Activated naive CD4-positive, alpha-beta T cell (primary cell): ENCODE results near the gene DEFB131A.
"Not testable (repeated sequence)": the region's sequence is repeated elsewhere in the genome, so short reads cannot be mapped to it uniquely, and the experiment has no call there.

Source experiments
- DNase-seq, 4 experiments: peaks; one replicate each; lab custom pipeline; 2025; lab: John Stamatoyannopoulos, UW

The DEFB131A gene

GRCh38 chr4:9444114-9444513, at the start of gene DEFB131A:
Gene DEFB131A, plus strand, starts transcription at chr4:9444414. Its CDS starts 120 bp downstream, at chr4:9444534.
- not testable (repeated sequence) for DNase-seq

DNA sequence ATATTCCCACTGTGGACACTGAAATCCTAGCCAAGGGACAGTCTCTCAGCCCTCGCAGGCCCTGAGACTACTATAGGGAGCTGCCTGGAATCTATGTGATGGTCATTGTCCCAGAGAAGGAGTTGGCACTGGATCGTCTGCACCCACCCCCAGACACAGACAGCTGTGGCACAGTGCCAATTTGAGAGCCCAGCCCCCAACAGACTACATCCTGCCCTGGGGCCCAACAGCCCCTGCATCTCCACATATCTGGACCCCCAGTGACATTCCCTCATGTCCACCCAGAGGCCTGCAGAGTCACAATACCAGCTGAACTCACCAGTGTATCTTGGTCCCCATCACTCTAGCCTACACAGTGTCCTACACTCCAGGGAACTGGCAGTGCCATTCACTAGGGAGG, 38.4 kb upstream of the DEFB131A start:
- DNase-seq, result not testable (repeated sequence)

DNA sequence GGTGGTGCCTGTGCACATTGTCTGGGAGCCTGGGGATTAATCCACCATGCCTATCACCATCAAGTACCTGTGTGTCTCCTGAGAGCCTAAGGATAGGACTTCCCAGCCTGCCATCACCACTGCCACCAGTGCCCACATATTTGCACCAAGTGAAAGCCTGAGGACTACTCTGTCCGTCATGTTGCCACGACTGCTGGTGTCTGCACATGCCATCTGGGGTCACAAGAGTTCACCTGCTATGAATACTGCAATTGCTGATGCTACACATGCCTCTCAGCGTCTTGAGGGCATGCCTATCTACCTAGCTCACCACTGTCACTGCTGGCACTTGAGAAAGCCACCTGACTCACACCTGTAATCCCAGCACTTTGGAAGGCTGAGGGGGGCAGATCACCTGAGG, 37.7 kb upstream of the DEFB131A start:
- not testable (repeated sequence) for DNase-seq

GRCh38 chr4:9409793-9410192, 34.4 kb upstream of the DEFB131A start:
- DNase-seq, result no peak

- DNase-seq, result not testable (repeated sequence)
Observed at GRCh38 chr4:9421884-9422455, 22.2 kb upstream of the DEFB131A start.

GRCh38 chr4:9425916-9426315, 18.3 kb upstream of the DEFB131A start:
- DNase-seq, result not testable (repeated sequence)

DNA sequence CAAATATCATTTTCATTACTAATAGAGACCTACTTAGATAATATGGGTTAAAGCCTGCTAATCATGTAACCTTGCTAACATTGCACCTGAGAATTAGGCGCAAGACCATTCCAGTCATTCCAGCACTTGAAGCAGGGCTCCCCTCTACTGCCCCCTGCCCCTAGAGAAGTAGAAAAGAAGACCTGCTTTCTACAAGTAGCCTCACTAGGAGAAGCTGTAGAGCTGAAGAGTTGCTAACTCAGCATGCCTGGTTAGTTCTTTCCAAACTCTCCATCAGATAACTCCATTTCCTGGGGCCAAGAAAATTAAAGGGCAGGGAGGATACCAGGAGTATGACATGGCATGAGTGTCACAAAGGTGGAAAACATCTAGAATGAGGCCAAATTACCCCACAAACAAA, 14.2 kb upstream of the DEFB131A start:
- not testable (repeated sequence) for DNase-seq

DNA sequence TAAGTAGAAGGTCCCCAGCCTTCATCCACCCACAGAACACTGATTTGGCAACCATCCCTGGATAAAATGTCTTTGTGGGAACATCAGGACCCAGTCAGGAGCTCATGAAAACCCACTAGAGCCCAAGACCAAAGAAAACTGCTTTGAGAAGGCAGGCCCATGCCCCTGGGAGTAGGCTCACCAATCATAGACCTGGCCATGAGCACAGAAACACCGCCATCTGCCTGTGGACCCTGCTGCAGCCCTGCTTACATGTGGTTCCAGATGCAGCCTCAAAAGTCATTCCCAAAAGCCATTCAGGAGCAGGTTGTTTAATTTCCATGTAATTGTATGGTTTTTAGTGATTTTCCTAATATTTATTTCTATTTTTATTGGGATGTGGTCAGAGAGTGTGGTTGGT, 10.9 kb upstream of the DEFB131A start:
- not testable (repeated sequence) for DNase-seq

DNA sequence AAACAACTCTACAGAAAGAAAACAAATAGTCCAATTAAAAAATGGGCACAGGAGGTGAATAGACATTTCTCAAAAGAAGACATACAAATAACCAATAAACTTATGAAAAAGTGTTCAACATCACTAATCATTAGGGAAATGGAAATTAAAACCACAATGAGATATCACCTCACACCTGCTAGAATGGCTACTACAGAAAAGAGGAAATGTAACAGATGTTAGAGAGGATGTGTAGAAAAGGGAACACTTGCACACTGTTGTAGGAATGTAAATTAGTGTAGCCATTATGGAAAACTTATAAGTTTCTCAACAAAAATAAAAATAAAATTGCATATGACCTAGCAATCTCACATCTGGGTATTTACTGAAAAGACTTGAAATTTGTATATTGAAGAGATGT, 7.5 kb upstream of the DEFB131A start:
- DNase-seq, result not testable (repeated sequence)

- DNase-seq, result not testable (repeated sequence)
Observed at GRCh38 chr4:9442355-9442754, 1.9 kb upstream of the DEFB131A start.

- DNase-seq, result not testable (repeated sequence)
Observed at GRCh38 chr4:9444681-9445080, 467 bp downstream of the DEFB131A start.

DNA sequence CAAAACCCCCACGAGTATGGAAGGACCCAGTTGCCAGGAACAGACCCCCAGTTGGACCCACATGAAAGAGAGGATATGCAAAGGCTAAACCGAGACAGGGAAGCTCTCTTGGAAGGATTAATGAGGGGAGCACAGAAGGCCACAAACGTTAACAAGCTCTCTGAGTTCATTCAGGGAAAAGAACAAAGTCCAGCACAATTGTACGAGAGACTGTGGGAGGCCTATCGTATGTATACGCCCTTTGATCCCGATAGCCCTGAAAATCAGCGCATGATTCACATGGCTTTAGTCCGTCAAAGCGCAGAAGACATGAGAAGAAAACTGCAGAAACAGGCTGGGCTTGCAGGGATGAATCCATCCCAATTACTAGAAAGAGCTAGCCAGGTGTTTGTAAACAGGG, 8.0 kb downstream of the DEFB131A start:
- not testable (repeated sequence) for DNase-seq

DNA sequence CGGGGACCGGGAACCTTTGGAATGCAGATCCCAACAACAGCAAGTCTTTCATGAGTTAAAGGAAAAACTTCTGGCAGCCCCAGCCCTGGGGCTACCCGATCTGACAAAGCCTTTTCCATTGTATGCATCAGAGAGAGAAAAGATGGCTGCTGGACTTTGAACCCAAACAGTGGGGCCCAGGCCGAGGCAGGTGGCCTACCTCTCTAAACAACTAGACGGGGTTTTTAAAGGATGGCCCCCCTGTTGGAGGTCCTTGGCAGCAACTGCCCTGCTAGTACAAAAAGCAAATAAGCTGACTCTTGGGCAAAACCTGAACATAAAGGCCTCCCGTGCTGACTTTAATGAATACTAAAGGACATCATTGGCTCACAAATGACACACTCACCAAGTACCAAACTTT, 10.1 kb downstream of the DEFB131A start:
- DNase-seq, result not testable (repeated sequence)

DNA sequence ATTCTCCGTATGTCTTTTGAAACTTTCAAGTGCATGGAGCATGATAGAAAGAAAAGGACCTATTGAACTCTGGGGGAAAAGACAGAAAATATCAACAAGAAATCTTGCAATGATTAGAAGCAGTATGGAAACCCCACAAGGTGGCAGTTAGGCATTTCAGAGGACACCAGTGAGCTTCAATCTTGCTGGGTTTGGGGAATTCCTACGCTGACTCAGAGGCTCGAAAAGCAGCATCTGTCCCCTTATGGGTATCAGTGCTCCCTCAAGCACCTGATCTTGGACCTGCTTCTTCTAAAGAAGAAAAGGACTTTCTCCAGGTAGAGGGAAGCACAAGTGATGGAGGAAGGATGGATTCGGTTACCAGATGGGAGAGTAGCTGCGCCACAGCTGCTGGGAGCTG, 10.8 kb downstream of the DEFB131A start:
- DNase-seq, result not testable (repeated sequence)

GRCh38 chr4:9479466-9479865, 35.3 kb downstream of the DEFB131A start:
- DNase-seq, result not testable (repeated sequence)

GRCh38 chr4:9480066-9480465, 35.9 kb downstream of the DEFB131A start:
- not testable (repeated sequence) for DNase-seq

DNA sequence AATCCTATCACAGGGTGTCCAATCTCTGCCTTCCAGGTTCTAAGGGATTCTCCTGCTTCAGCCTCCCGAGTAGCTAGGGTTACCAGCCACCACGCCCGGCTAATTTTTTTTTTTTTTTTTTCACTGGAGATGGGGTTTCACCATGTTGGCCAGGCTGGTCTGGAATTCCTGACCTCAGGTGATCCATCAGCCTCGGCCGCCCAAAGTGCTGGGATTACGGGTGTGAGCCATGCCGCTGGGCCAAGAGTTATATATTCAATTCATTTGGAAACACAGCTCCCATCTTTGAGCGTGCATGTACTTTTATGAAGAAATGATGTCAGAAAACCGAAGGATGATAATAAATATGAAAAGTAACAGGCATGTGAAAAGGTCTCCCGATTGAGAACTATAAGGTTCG, 38.7 kb downstream of the DEFB131A start:
- not testable (repeated sequence) for DNase-seq

DNA sequence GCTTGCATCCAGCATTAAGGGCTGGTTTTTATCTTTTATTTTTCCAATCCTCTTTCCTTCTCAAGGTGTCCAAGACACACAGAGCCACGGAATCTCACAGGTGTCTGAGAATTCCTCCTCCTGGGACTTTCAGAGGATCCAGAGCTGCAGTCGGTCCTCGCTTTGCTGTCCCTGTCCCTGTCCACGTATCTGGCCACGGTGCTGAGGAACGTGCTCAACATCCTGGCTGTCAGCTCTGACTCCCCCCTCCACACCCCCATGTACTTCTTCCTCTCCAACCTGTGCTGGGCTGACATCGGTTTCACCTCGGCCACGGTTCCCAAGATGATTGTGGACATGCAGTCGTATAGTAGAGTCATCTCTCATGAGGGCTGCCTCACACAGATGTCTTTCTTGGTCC, 39.5 kb downstream of the DEFB131A start:
- DNase-seq, result not testable (repeated sequence)

- not testable (repeated sequence) for DNase-seq
Observed at GRCh38 chr4:9486880-9487279, 42.7 kb downstream of the DEFB131A start.

GRCh38 chr4:9488796-9489195, 44.6 kb downstream of the DEFB131A start:
- not testable (repeated sequence) for DNase-seq

GRCh38 chr4:9490496-9490895, 46.3 kb downstream of the DEFB131A start:
- not testable (repeated sequence) for DNase-seq

GRCh38 chr4:9490986-9491385, 46.8 kb downstream of the DEFB131A start:
- not testable (repeated sequence) for DNase-seq

DNA sequence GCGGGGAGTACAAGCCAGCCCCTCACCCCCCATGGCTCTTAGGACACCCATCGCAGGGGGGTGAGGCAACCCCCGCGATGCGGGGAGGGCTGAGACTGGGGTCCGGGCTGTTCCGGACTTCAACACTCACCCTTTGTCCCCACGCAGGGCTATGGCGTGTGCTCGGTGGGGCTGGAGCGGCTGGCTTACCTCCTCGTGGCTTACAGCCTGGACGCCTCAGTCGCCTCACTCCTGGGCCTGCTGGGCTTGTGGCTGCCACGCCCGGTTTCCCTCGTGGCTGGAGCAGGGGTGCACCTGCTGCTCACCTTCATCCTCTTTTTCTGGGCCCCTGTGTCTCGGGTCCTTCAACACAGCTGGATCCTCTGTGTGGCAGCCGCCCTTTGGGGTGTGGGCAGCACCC, 49.4 kb downstream of the DEFB131A start:
- not testable (repeated sequence) for DNase-seq
